SHP77 treated with DMSO at 0.1 percent for 48 hours (cell line): ENCODE measurements around the gene BAZ2B.

Experiments
- DNase-seq: peaks from one replicate; lab custom pipeline; 2025; lab: John Stamatoyannopoulos, UW

The BAZ2B gene

GRCh38 chr2:159573846-159574606 is 42.3 kb downstream of the BAZ2B start:
- DNase-seq: no peak

GRCh38 chr2:159573294-159573693 is 43.1 kb downstream of the BAZ2B start:
- DNase-seq: no peak

GRCh38 chr2:159572459-159572858 is 43.9 kb downstream of the BAZ2B start:
- no peak for DNase-seq

- no peak for DNase-seq
Measured at GRCh38 chr2:159571540-159572260, 44.6 kb downstream of the BAZ2B start.

- no peak for DNase-seq
Measured at GRCh38 chr2:159564081-159564480, 52.3 kb downstream of the BAZ2B start.

- DNase-seq: no peak
Measured at GRCh38 chr2:159562248-159562647, 54.1 kb downstream of the BAZ2B start.

GRCh38 chr2:159561786-159562185 is 54.6 kb downstream of the BAZ2B start:
- no peak for DNase-seq

- no peak for DNase-seq
Measured at GRCh38 chr2:159561242-159561641, 55.1 kb downstream of the BAZ2B start.

GRCh38 chr2:159559034-159559433 is 57.3 kb downstream of the BAZ2B start:
- no peak for DNase-seq

GRCh38 chr2:159558479-159558878 is 57.9 kb downstream of the BAZ2B start:
- DNase-seq: no peak

GRCh38 chr2:159557437-159558034 is 58.8 kb downstream of the BAZ2B start:
- DNase-seq: no peak

GRCh38 chr2:159555651-159556392 is 60.5 kb downstream of the BAZ2B start:
- no peak for DNase-seq

- no peak for DNase-seq
Measured at GRCh38 chr2:159553727-159554126, 62.6 kb downstream of the BAZ2B start.

GRCh38 chr2:159551806-159552205 is 64.5 kb downstream of the BAZ2B start:
- DNase-seq: no peak

- no peak for DNase-seq
Measured at GRCh38 chr2:159550231-159550630, 66.1 kb downstream of the BAZ2B start.

GRCh38 chr2:159549234-159549633 is 67.1 kb downstream of the BAZ2B start:
- no peak for DNase-seq

GRCh38 chr2:159546716-159547430 is 69.5 kb downstream of the BAZ2B start:
- no peak for DNase-seq

GRCh38 chr2:159546039-159546438 is 70.3 kb downstream of the BAZ2B start:
- DNase-seq: no peak

GRCh38 chr2:159545085-159545484 is 71.3 kb downstream of the BAZ2B start:
- DNase-seq: no peak

- no peak for DNase-seq
Measured at GRCh38 chr2:159542101-159542500, 74.2 kb downstream of the BAZ2B start.

- no peak for DNase-seq
Measured at GRCh38 chr2:159539701-159540100, 76.6 kb downstream of the BAZ2B start.

GRCh38 chr2:159538801-159539200 is 77.5 kb downstream of the BAZ2B start:
- no peak for DNase-seq
